ENCODE results near the gene NT5C3A. TPM values are rescaled to one million over a fixed set of nuclear protein-coding genes. Genes with fewer than 3 reads are reported as not detected.

Gene NT5C3A
- total and polyA plus RNA-seq, 2 of the 8 experiments (the other 6 are each of a cell fraction or from before 2014, with no cell fraction given) = 7.5 to 22.7 TPM

- TF ChIP-seq GABPA (IDR thresholded peaks at IDR 0.05; ENCODE audit: borderline replicate concordance, insufficient read depth, low read length) (no peak), CEBPB (IDR thresholded peaks at IDR 0.05; ENCODE audit: low read depth, low read length) (no peak), KDM5A (IDR thresholded peaks at IDR 0.05; ENCODE audit: low read length) (no peak), CHD7 (IDR thresholded peaks at IDR 0.05; ENCODE audit: insufficient replicate concordance, low read length) (no peak), PHF8 (conservative IDR thresholded peaks at IDR 0.05; ENCODE audit: low read depth, low read length) (no peak), SP2 (IDR thresholded peaks at IDR 0.05; ENCODE audit: low read length) (no peak)
Observed at GRCh38 chr7:33039257-33039902, 23.2 kb downstream of the NT5C3A start (continued).

Measured in H1 (cell line).